A673 (cell line): Measurements from ENCODE around the gene TCEAL5. TPM values are rescaled to one million over a fixed set of nuclear protein-coding genes. Genes with fewer than 3 reads are reported as not detected.

Source experiments
- BruUV-seq: library from RNA; stranded (reverse); fragments of 400-500 nt; replicated peaks from 2 replicates; lab custom pipeline; 2021; lab: Mats Ljungman, UMichigan
- CTCF ChIA-PET: fragments of 300-600 bp; sonication (Branson Sonifier 250); formaldehyde crosslinking; loops from one replicate; lab custom pipeline; 2022; ENCODE audit warnings: antibody characterized with exemption; lab: Charles Lee
- POLR2A ChIA-PET: fragments of 300-600 bp; sonication (Branson Sonifier 250); formaldehyde crosslinking; loops from one replicate; lab custom pipeline; 2022; ENCODE audit warnings: antibody characterized with exemption; ENCODE audit not compliant: low non-redundant PET; lab: Charles Lee
- DNase-seq: peaks from one replicate; pipeline ENCODE4 v3.0.0-alpha.2; 2015; ENCODE audit warnings: low spot score
- H3K27ac ChIP-seq: fragments of 200-600 bp; sonication (generic); 2 replicates; pipeline ENCODE4 v1.5.1; 2016; ENCODE audit warnings: mixed run types, low read depth, mild to moderate bottlenecking, mixed read lengths, antibody characterized with exemption, low read length; ENCODE audit not compliant: poor library complexity, severe bottlenecking
- H3K27me3 ChIP-seq: fragments of 200-600 bp; sonication (generic); replicated peaks from 2 replicates; pipeline ENCODE4 v1.6.1; 2017; ENCODE audit warnings: mixed run types, low read depth, mild to moderate bottlenecking, mixed read lengths, antibody characterized with exemption, low read length; ENCODE audit not compliant: insufficient read depth, poor library complexity
- H3K36me3 ChIP-seq: fragments of 200-600 bp; sonication (generic); 2 replicates; pipeline ENCODE4 v1.6.1; 2016; ENCODE audit warnings: mixed run types, mild to moderate bottlenecking, mixed read lengths, antibody characterized with exemption, low read length; ENCODE audit not compliant: insufficient read depth, poor library complexity, severe bottlenecking
- H3K4me1 ChIP-seq: fragments of 200-600 bp; sonication (generic); 2 replicates; pipeline ENCODE4 v1.6.1; 2017; ENCODE audit warnings: mixed run types, mild to moderate bottlenecking, mixed read lengths, antibody characterized with exemption, low read length; ENCODE audit not compliant: insufficient read depth, poor library complexity, severe bottlenecking
- H3K4me3 ChIP-seq: fragments of 200-600 bp; sonication (generic); 2 replicates; pipeline ENCODE4 v1.5.1; 2016; ENCODE audit warnings: low read depth, mixed run types, mild to moderate bottlenecking, mixed read lengths, low read length; ENCODE audit not compliant: poor library complexity, severe bottlenecking
- H3K9me3 ChIP-seq: fragments of 200-600 bp; sonication (generic); 2 replicates; pipeline ENCODE4 v1.6.1; 2016; ENCODE audit warnings: mixed run types, low read depth, mild to moderate bottlenecking, mixed read lengths, antibody characterized with exemption, low read length; ENCODE audit not compliant: poor library complexity, severe bottlenecking
- EZH2 ChIP-seq: fragments of 200-600 bp; sonication (generic); IDR thresholded peaks from 2 replicates; pipeline ENCODE4 v1.6.1; 2017; ENCODE audit warnings: borderline replicate concordance, low read depth, mild to moderate bottlenecking, mixed read lengths, antibody characterized with exemption, low read length; ENCODE audit not compliant: poor library complexity, severe bottlenecking
- intact Hi-C: fragments of 100-400 bp; cut with micrococcal nuclease; formaldehyde crosslinking; loops from one replicate; pipeline ENCODE4 v1.10.0; 2022; ENCODE audit not compliant: unreplicated experiment
- total RNA-seq: library from RNA; stranded (reverse); gene quantifications from 2 replicates; pipeline ENCODE4 v1.2.3, GENCODE V29; 2021
- TF ChIP-seq, protein P1 (sequence below): fragments of 300-800, 200-600 bp; sonication (generic); conservative IDR thresholded peaks from 2 replicates; pipeline ENCODE4 v1.5.1; 2017; ENCODE audit warnings: low read depth, mild to moderate bottlenecking, antibody characterized with exemption, low read length, moderate library complexity, mixed read lengths

Gene TCEAL5
- total RNA-seq, 1 experiment from 2014 or later = 0.58 TPM

DNA sequence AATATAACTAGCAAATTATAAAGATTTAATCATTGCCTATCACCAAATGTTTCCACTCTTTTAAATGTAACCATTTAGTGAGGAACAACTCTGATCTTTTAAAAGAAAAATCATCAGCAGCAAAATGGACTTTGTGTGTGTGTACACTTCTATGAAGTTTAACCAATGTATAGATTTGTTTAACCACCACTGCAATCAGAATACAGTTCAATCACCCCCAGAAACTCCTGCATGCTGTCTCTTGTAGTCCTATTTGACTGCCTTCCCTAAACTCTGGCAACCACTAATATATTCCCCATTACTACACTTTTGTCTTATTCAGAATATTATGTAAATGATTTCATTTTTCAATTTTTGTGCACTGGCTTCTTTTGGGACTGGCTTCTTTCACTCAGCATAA lies 19.9 kb downstream of the TCEAL5 start:
- ChIA-PET POLR2A (no interaction called here), CTCF (no interaction called here)
- Histone ChIP-seq H3K9me3 (no peaks in the 10 kb centered on the region), H3K27me3 (peaks cover 3% of the 10 kb centered on the region), H3K36me3 (no peaks in the 10 kb centered on the region), H3K4me3 (no peak overlapping the region), H3K27ac (no peak overlapping the region), H3K4me1 (peaks cover 4% of the 10 kb centered on the region)
- intact Hi-C loops = no loop called here
- BruUV-seq = no TSS peak
- TF ChIP-seq EZH2 = no peak
- DNase-seq = no peak

DNA sequence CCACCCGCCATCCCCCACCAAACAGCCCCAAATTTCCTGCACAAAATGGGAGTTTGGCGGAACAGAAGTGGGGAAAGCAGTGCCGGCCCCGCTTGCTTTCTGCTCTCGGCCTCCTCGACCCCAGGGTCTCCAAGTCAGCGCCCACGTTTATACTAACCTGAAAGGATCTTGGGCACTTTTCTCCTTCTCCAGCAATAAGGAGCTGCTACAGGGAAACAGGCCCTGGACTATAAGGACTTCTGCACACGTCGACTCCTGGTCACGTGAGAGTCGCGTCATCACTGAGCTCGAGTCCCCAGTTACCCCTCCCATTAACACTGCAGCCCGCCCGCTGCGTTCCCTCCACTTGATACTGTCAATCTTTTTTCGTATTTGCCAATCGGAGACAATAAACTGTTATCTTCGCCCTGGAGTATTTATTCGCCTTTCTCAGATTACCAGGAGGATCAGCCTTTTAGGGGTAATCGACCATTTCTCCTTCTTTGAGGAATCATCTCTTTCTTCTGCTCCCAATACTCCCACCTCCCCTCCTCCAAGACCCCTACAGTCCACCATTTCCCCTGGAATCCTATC lies 21.5 kb downstream of the TCEAL5 start, which contains the start of gene TCEAL8:
Gene TCEAL8, minus strand, starts transcription at position 235 of the 573 bp plus-strand sequence. CDS start 1,176 bp downstream, outside the sequence.
- peak; percentile 87 for DNase-seq
- peak within 1 kb of the TSS; percentile 64 for H3K4me3 ChIP-seq
- ChIA-PET CTCF (no interaction called here), POLR2A (no interaction called here)
- peaks cover 3% of the 10 kb centered on the region for H3K27me3 ChIP-seq
- no TSS peak for BruUV-seq
- no peaks in the 10 kb centered on the region for H3K9me3 ChIP-seq
- no peaks in the 10 kb centered on the region for H3K36me3 ChIP-seq
- peaks cover 4% of the 10 kb centered on the region for H3K4me1 ChIP-seq
- intact Hi-C loops = no loop called here
- H3K27ac ChIP-seq = peak within 1 kb of the TSS; percentile 85
- TF ChIP-seq, protein P1, sequence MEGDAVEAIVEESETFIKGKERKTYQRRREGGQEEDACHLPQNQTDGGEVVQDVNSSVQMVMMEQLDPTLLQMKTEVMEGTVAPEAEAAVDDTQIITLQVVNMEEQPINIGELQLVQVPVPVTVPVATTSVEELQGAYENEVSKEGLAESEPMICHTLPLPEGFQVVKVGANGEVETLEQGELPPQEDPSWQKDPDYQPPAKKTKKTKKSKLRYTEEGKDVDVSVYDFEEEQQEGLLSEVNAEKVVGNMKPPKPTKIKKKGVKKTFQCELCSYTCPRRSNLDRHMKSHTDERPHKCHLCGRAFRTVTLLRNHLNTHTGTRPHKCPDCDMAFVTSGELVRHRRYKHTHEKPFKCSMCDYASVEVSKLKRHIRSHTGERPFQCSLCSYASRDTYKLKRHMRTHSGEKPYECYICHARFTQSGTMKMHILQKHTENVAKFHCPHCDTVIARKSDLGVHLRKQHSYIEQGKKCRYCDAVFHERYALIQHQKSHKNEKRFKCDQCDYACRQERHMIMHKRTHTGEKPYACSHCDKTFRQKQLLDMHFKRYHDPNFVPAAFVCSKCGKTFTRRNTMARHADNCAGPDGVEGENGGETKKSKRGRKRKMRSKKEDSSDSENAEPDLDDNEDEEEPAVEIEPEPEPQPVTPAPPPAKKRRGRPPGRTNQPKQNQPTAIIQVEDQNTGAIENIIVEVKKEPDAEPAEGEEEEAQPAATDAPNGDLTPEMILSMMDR = no peak
- no peak for TF ChIP-seq EZH2

DNA sequence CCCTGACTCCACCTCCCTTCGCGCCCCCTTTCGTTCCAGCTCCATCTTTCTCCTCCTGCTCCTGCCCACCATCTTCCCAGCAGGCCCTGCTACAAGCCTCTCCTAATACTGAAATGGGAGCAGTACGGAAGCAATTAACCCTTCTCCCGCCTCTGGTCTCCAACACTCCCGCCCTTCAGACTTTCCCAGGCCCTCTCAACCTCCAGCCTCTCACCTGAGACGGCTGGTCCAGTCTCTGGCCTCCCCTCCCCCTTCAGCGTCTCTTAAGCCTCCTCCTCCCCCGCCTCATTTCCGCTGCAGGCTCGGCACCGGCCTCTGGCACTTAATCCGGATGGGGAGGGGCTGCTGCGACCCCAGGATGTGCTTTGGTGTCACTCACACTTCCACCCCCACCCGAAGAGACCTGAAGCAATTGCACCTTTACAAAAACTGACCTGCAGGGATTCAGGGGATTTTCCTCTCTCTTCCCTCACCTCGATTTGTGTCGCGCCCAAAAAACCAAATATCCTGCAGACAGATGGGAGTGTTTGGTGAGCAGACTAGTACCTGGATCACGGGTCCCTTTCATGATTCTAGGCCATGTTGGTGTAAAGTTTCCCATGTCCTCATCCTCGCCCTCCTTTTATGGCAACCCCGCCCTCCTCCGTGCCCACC lies 22.3 kb downstream of the TCEAL5 start:
- DNase-seq = peak; percentile 47
- no peaks in the 10 kb centered on the region for H3K36me3 ChIP-seq
- H3K27ac ChIP-seq = peak overlapping the region; percentile 85
- intact Hi-C loops = no loop called here
- H3K27me3 ChIP-seq = peaks cover 3% of the 10 kb centered on the region
- no TSS peak for BruUV-seq
- ChIA-PET POLR2A (no interaction called here), CTCF (no interaction called here)
- H3K4me3 ChIP-seq = peak overlapping the region; percentile 64
- H3K4me1 ChIP-seq = peaks cover 4% of the 10 kb centered on the region
- TF ChIP-seq EZH2 = no peak
- TF ChIP-seq, protein P1 = no peak
- no peaks in the 10 kb centered on the region for H3K9me3 ChIP-seq
